Fibroblast of lung (primary cell): Measurements from ENCODE around the gene TMCC3. TPM values are rescaled to one million over a fixed set of nuclear protein-coding genes. Genes with fewer than 3 reads are reported as not detected.

Experiments used
- DNase-seq, 2 donors: peaks; one replicate each; pipeline versions ENCODE4 v3.0.0 to v3.0.0-alpha.2; 2010; ENCODE audit warnings: low read depth in 2 of 2
- H2AFZ ChIP-seq: 2 replicates; pipeline ENCODE4 v1.5.1; 2012; ENCODE audit warnings: low read length, control low read depth, inconsistent platforms
- H3K27ac ChIP-seq: 2 replicates; pipeline ENCODE4 v1.5.1; 2011; ENCODE audit warnings: low read length, control low read depth; ENCODE audit not compliant: insufficient read depth
- H3K27me3 ChIP-seq: 2 replicates; pipeline ENCODE4 v1.5.1; 2011; ENCODE audit warnings: mild to moderate bottlenecking, low read length; ENCODE audit not compliant: control insufficient read depth, insufficient read depth
- H3K36me3 ChIP-seq: 2 replicates; pipeline ENCODE4 v1.5.1; 2011; ENCODE audit warnings: low read length; ENCODE audit not compliant: control insufficient read depth, insufficient read depth
- H3K4me1 ChIP-seq: 2 replicates; pipeline ENCODE4 v1.5.1; 2011; ENCODE audit warnings: low read length; ENCODE audit not compliant: control insufficient read depth, insufficient read depth; ENCODE audit errors: extremely low read depth
- H3K4me2 ChIP-seq: 2 replicates; pipeline ENCODE4 v1.5.1; 2011; ENCODE audit warnings: low read length, control low read depth; ENCODE audit not compliant: insufficient read depth; ENCODE audit errors: extremely low read depth
- H3K4me3 ChIP-seq, 4 experiments: fragments of 200-600 bp in 1 of 4; sonication (generic) in 1 of 4; replicated peaks in 1 of 4; 2 replicates each; pipeline ENCODE4 v1.5.1; 2011 to 2016; ENCODE audit warnings: low read length in 4 of 4, low read depth in 3 of 4, mild to moderate bottlenecking in 3 of 4, control low read depth in 2 of 4, inconsistent platforms in 1 of 4, mixed read lengths in 1 of 4; ENCODE audit not compliant: insufficient read depth in 1 of 4; ENCODE audit errors: control extremely low read depth in 1 of 4
- H3K79me2 ChIP-seq: 2 replicates; pipeline ENCODE4 v1.5.1; 2012; ENCODE audit warnings: mild to moderate bottlenecking, low read length, inconsistent platforms; ENCODE audit not compliant: control insufficient read depth, insufficient read depth
- H3K9ac ChIP-seq: 2 replicates; pipeline ENCODE4 v1.5.1; 2011; ENCODE audit warnings: mild to moderate bottlenecking, low read length, control low read depth; ENCODE audit not compliant: insufficient read depth
- H3K9me3 ChIP-seq: 2 replicates; pipeline ENCODE4 v1.5.1; 2012; ENCODE audit warnings: low read depth, low read length; ENCODE audit not compliant: control insufficient read depth, insufficient read depth
- H4K20me1 ChIP-seq: 2 replicates; pipeline ENCODE4 v1.5.1; 2011; ENCODE audit warnings: low read length; ENCODE audit not compliant: control insufficient read depth, insufficient read depth; ENCODE audit errors: extremely low read depth
- CTCF ChIP-seq, 2 donors: IDR thresholded peaks in 1 of 2; conservative IDR thresholded peaks in 1 of 2; 1 replicate in 1 of 2; 2 replicates in 1 of 2; pipeline ENCODE4 v1.5.1; 2011 to 2012; ENCODE audit warnings: low read length in 2 of 2, control low read depth in 1 of 2, inconsistent platforms in 1 of 2, low read depth in 1 of 2, mild to moderate bottlenecking in 1 of 2
- EZH2 ChIP-seq: IDR thresholded peaks from 2 replicates; pipeline ENCODE4 v1.5.1; 2012; ENCODE audit warnings: low read length, control low read depth, mild to moderate bottlenecking; ENCODE audit errors: missing control alignments
- polyA plus RNA-seq, 2 donors: library from polyadenylated mRNA; depleted of rRNA in 1 of 2; stranded (reverse) in 1 of 2; unstranded in 1 of 2; fragments of >200 nt; gene quantifications; 2 replicates each; pipeline ENCODE4 v1.2.1, GENCODE V29; 2011 to 2012; ENCODE audit warnings: missing spikeins in 1 of 2
- total RNA-seq: library from RNA; depleted of rRNA; stranded (reverse); fragments of >200 nt; gene quantifications from 2 replicates; pipeline ENCODE4 v1.2.1, GENCODE V29; 2014

The TMCC3 gene
- total and polyA plus RNA-seq, 2 donors (not counting 1 experiment from before 2014, with no cell fraction given): 0.22 to 0.33 TPM

GRCh38 chr12:94663071-94663470 lies 12.7 kb upstream of the TMCC3 start:
- no peaks in the 10 kb centered on the region for H3K36me3 ChIP-seq
- H3K4me3 ChIP-seq: no peak overlapping the region
- H3K27ac ChIP-seq: no peak overlapping the region
- H3K79me2 ChIP-seq: no peaks in the 10 kb centered on the region
- H3K4me2 ChIP-seq: no peak overlapping the region
- H3K9me3 ChIP-seq: no peaks in the 10 kb centered on the region
- no peaks in the 10 kb centered on the region for H3K4me1 ChIP-seq
- H2AFZ ChIP-seq: no peak overlapping the region
- TF ChIP-seq CTCF (conservative IDR thresholded peaks at IDR 0.05 in 1 of 2, IDR thresholded peaks at IDR 0.05 in 1 of 2; ENCODE audit: low read depth in 1 of 2, low read length in 2 of 2): no peak
- TF ChIP-seq EZH2: no peak
- peaks cover 4% of the 10 kb centered on the region for H3K27me3 ChIP-seq
- no peaks in the 10 kb centered on the region for H4K20me1 ChIP-seq
- H3K9ac ChIP-seq: no peak overlapping the region
- DNase-seq: no peak

- H3K27me3 ChIP-seq: peaks cover 7% of the 10 kb centered on the region
- no peak for DNase-seq
- no peaks in the 10 kb centered on the region for H3K4me1 ChIP-seq
- H3K9me3 ChIP-seq: no peaks in the 10 kb centered on the region
- H4K20me1 ChIP-seq: no peaks in the 10 kb centered on the region
- no peak overlapping the region for H3K9ac ChIP-seq
- no peaks in the 10 kb centered on the region for H3K79me2 ChIP-seq
- H3K27ac ChIP-seq: no peak overlapping the region
- no peak overlapping the region for H2AFZ ChIP-seq
- H3K4me3 ChIP-seq: no peak overlapping the region
- no peak overlapping the region for H3K4me2 ChIP-seq
- H3K36me3 ChIP-seq: no peaks in the 10 kb centered on the region
- TF ChIP-seq EZH2 (no peak), CTCF (conservative IDR thresholded peaks at IDR 0.05 in 1 of 2, IDR thresholded peaks at IDR 0.05 in 1 of 2; ENCODE audit: low read depth in 1 of 2, low read length in 2 of 2) (no peak)
These were observed 10.1 kb upstream of the TMCC3 start for GRCh38 chr12:94660436-94660835.

GRCh38 chr12:94659346-94659930 lies 9.1 kb upstream of the TMCC3 start:
- Histone ChIP-seq H3K27ac (no peak overlapping the region), H4K20me1 (no peaks in the 10 kb centered on the region), H3K27me3 (peaks cover 5% of the 10 kb centered on the region), H3K4me3 (no peak overlapping the region), H2AFZ (no peak overlapping the region), H3K9ac (no peak overlapping the region), H3K79me2 (no peaks in the 10 kb centered on the region), H3K4me2 (no peak overlapping the region), H3K36me3 (no peaks in the 10 kb centered on the region), H3K4me1 (no peaks in the 10 kb centered on the region), H3K9me3 (no peaks in the 10 kb centered on the region)
- no peak for TF ChIP-seq EZH2
- TF ChIP-seq CTCF (conservative IDR thresholded peaks at IDR 0.05 in 1 of 2, IDR thresholded peaks at IDR 0.05 in 1 of 2; ENCODE audit: low read depth in 1 of 2, low read length in 2 of 2): no peak
- DNase-seq: no peak
